Neural cell (in vitro differentiated cells): Measurements from ENCODE around the gene UNC5A. TPM values are rescaled to one million over a fixed set of nuclear protein-coding genes. Genes with fewer than 3 reads are reported as not detected.

ENCODE experiments used
- H2AFZ ChIP-seq: fragments of 200-600, 300-800 bp; sonication (generic), shearing (Covaris generic); 2 replicates; pipeline ENCODE4 v1.6.0; 2014; ENCODE audit warnings: low read depth, mild to moderate bottlenecking, antibody characterized with exemption, low read length, moderate library complexity
- H3F3A ChIP-seq: fragments of 200-600 bp; shearing (Covaris generic); 2 replicates; pipeline ENCODE4 v1.6.1; 2016; ENCODE audit warnings: mild to moderate bottlenecking, moderate library complexity, mixed read lengths, antibody characterized with exemption, low read length; ENCODE audit not compliant: insufficient read depth, poor library complexity, severe bottlenecking
- H3K27ac ChIP-seq: fragments of 200-600, 300-800 bp; sonication (generic), shearing (Covaris generic); 2 replicates; pipeline ENCODE4 v1.5.1; 2014; ENCODE audit warnings: mild to moderate bottlenecking, low read length, moderate library complexity
- H3K27me3 ChIP-seq: fragments of 300-800, 200-600 bp; sonication (generic), shearing (Covaris generic); 2 replicates; pipeline ENCODE4 v1.6.0; 2014; ENCODE audit warnings: mild to moderate bottlenecking, low read depth, low read length, moderate library complexity; ENCODE audit not compliant: insufficient read depth
- H3K36me3 ChIP-seq: fragments of 300-800, 200-600 bp; sonication (generic), shearing (Covaris generic); 2 replicates; pipeline ENCODE4 v1.5.1; 2014; ENCODE audit warnings: mild to moderate bottlenecking, antibody characterized with exemption, low read length, moderate library complexity; ENCODE audit not compliant: insufficient read depth
- H3K4me2 ChIP-seq: fragments of 300-800, 200-600 bp; sonication (generic), shearing (Covaris generic); 2 replicates; pipeline ENCODE4 v1.6.0; 2014; ENCODE audit warnings: mild to moderate bottlenecking, low read length
- H3K4me3 ChIP-seq: fragments of 300-800, 200-600 bp; sonication (generic), shearing (Covaris generic); 2 replicates; pipeline ENCODE4 v1.5.1; 2014; ENCODE audit warnings: mild to moderate bottlenecking, low read length, moderate library complexity
- H3K79me2 ChIP-seq: fragments of 200-600 bp; shearing (Covaris generic); replicated peaks from 2 replicates; pipeline ENCODE4 v1.6.0; 2014; ENCODE audit warnings: mild to moderate bottlenecking, low read length, moderate library complexity; ENCODE audit not compliant: insufficient read depth
- H3K9ac ChIP-seq: fragments of 300-800, 200-600 bp; sonication (generic), shearing (Covaris generic); 2 replicates; pipeline ENCODE4 v1.6.1; 2016; ENCODE audit warnings: mild to moderate bottlenecking, low read length, mixed read lengths
- H3K9me2 ChIP-seq: fragments of 200-600 bp; shearing (Covaris generic); 2 replicates; pipeline ENCODE4 v1.6.1; 2016; ENCODE audit warnings: mild to moderate bottlenecking, low read length, mixed read lengths; ENCODE audit not compliant: insufficient read depth
- H3K9me3 ChIP-seq: fragments of 200-600, 300-800 bp; sonication (generic), shearing (Covaris generic); 2 replicates; pipeline ENCODE4 v1.6.1; 2016; ENCODE audit warnings: mild to moderate bottlenecking, mixed run types, low read length, moderate library complexity, mixed read lengths
- H4K20me1 ChIP-seq: fragments of 200-600 bp; shearing (Covaris generic); 2 replicates; pipeline ENCODE4 v1.6.1; 2016; ENCODE audit warnings: mild to moderate bottlenecking, mixed run types; ENCODE audit not compliant: insufficient read depth
- CTCF ChIP-seq: fragments of 450-650 bp; IDR thresholded peaks from 2 replicates; pipeline ENCODE4 v1.5.1; 2014; ENCODE audit warnings: antibody characterized with exemption, mild to moderate bottlenecking, moderate library complexity; ENCODE audit not compliant: poor library complexity, severe bottlenecking
- EP300 ChIP-seq: fragments of 450-650 bp; conservative IDR thresholded peaks from 2 replicates; pipeline ENCODE4 v1.6.1; 2014; ENCODE audit warnings: antibody characterized with exemption, mild to moderate bottlenecking, moderate library complexity; ENCODE audit not compliant: poor library complexity, severe bottlenecking
- EZH2 ChIP-seq: fragments of 200-600, 300-800 bp; shearing (Covaris generic), sonication (generic); IDR thresholded peaks from 2 replicates; pipeline ENCODE4 v1.6.1; 2014; ENCODE audit warnings: antibody characterized with exemption, low read length, borderline replicate concordance, mild to moderate bottlenecking; ENCODE audit not compliant: insufficient read depth, poor library complexity, severe bottlenecking
- MXI1 ChIP-seq: fragments of 450-650 bp; conservative IDR thresholded peaks from 2 replicates; pipeline ENCODE4 v1.6.1; 2014; ENCODE audit warnings: antibody characterized with exemption, mild to moderate bottlenecking; ENCODE audit not compliant: poor library complexity, severe bottlenecking
- POLR2AphosphoS5 ChIP-seq: IDR thresholded peaks from 2 replicates; pipeline ENCODE4 v1.6.1; 2012
- RAD21 ChIP-seq: fragments of 450-650 bp; conservative IDR thresholded peaks from 2 replicates; pipeline ENCODE4 v1.6.1; 2014; ENCODE audit warnings: antibody characterized with exemption, mild to moderate bottlenecking, moderate library complexity
- REST ChIP-seq: IDR thresholded peaks from 2 replicates; pipeline ENCODE4 v1.6.1; 2012; ENCODE audit warnings: borderline replicate concordance
- SMC3 ChIP-seq: fragments of 450-650 bp; conservative IDR thresholded peaks from 2 replicates; pipeline ENCODE4 v1.6.1; 2014; ENCODE audit warnings: antibody characterized with exemption, mild to moderate bottlenecking, moderate library complexity; ENCODE audit not compliant: poor library complexity
- TAF1 ChIP-seq: IDR thresholded peaks from 2 replicates; pipeline ENCODE4 v1.6.1; 2012; ENCODE audit warnings: low read depth
- polyA plus RNA-seq: library from polyadenylated mRNA; depleted of rRNA; stranded (reverse); fragments of >200 nt; gene quantifications from 2 replicates; pipeline ENCODE4 v1.2.3, GENCODE V29; 2014

Gene UNC5A
- polyA plus RNA-seq, 1 donor from 2014 or later: 2.7 TPM

- H4K20me1 ChIP-seq: no peaks in the 10 kb centered on the region
- H3K9me2 ChIP-seq: no peaks in the 10 kb centered on the region
- no peaks in the 10 kb centered on the region for H3K27me3 ChIP-seq
- H3F3A ChIP-seq: no peaks in the 10 kb centered on the region
- no peaks in the 10 kb centered on the region for H3K79me2 ChIP-seq
- no peak overlapping the region for H2AFZ ChIP-seq
- TF ChIP-seq CTCF (no peak), SMC3 (no peak), EZH2 (no peak), REST (no peak), POLR2AphosphoS5 (no peak)
- H3K4me2 ChIP-seq: no peak overlapping the region
- H3K9ac ChIP-seq: no peak overlapping the region
- no peak overlapping the region for H3K27ac ChIP-seq
- no peak overlapping the region for H3K4me3 ChIP-seq
- no peaks in the 10 kb centered on the region for H3K9me3 ChIP-seq
- no peaks in the 10 kb centered on the region for H3K36me3 ChIP-seq
These were observed 35.0 kb upstream of the UNC5A start for GRCh38 chr5:176775409-176775808.

- no peak overlapping the region for H2AFZ ChIP-seq
- no peaks in the 10 kb centered on the region for H3K79me2 ChIP-seq
- no peaks in the 10 kb centered on the region for H3K27me3 ChIP-seq
- H3K4me2 ChIP-seq: no peak overlapping the region
- no peaks in the 10 kb centered on the region for H3K9me3 ChIP-seq
- H3K36me3 ChIP-seq: no peaks in the 10 kb centered on the region
- H3K9ac ChIP-seq: no peak overlapping the region
- no peaks in the 10 kb centered on the region for H4K20me1 ChIP-seq
- TF ChIP-seq TAF1: no peak
- TF ChIP-seq MXI1: no peak
- TF ChIP-seq EZH2: no peak
- no peak for TF ChIP-seq SMC3
- no peak for TF ChIP-seq REST
- no peak for TF ChIP-seq EP300
- no peak for TF ChIP-seq POLR2AphosphoS5
- no peak for TF ChIP-seq RAD21
- TF ChIP-seq CTCF: no peak
- H3F3A ChIP-seq: no peaks in the 10 kb centered on the region
- H3K9me2 ChIP-seq: no peaks in the 10 kb centered on the region
- no peak overlapping the region for H3K27ac ChIP-seq
- no peak overlapping the region for H3K4me3 ChIP-seq
These were observed 34.1 kb upstream of the UNC5A start for GRCh38 chr5:176776141-176776865.
